GM18873 (cell line): ENCODE results near the gene EMP1.
"Not testable (repeated sequence)": the region's sequence is repeated elsewhere in the genome, so short reads cannot be mapped to it uniquely, and the experiment has no call there.

Experiments used
- ATAC-seq: cut with Tn5 transposase; IDR thresholded peaks from one replicate; pipeline ENCODE4 v1.9.1; 2021; ENCODE audit warnings: mild to moderate bottlenecking, moderate library complexity, moderate number of reproducible peaks; ENCODE audit not compliant: unreplicated experiment, low FRiP score

EMP1 gene

GRCh38 chr12:13252616-13253015 is 56.1 kb downstream of the EMP1 start:
- no peak for ATAC-seq

- ATAC-seq: no peak
Measured at GRCh38 chr12:13253966-13254760, 57.6 kb downstream of the EMP1 start.

- ATAC-seq: peak; percentile 73
Measured at GRCh38 chr12:13255792-13256691, 59.5 kb downstream of the EMP1 start.

- ATAC-seq: no peak
Measured at GRCh38 chr12:13256692-13257045, 60.1 kb downstream of the EMP1 start.

GRCh38 chr12:13257356-13257875 is 60.9 kb downstream of the EMP1 start:
- ATAC-seq: no peak

GRCh38 chr12:13258197-13258596 is 61.7 kb downstream of the EMP1 start:
- no peak for ATAC-seq

GRCh38 chr12:13258717-13259119 is 62.2 kb downstream of the EMP1 start:
- no peak for ATAC-seq

GRCh38 chr12:13259625-13260024 is 63.1 kb downstream of the EMP1 start:
- ATAC-seq: not testable (repeated sequence)

- not testable (repeated sequence) for ATAC-seq
Measured at GRCh38 chr12:13267826-13268225, 71.3 kb downstream of the EMP1 start.

- no peak for ATAC-seq
Measured at GRCh38 chr12:13268581-13268980, 72.1 kb downstream of the EMP1 start.
